ENCODE data around the gene CCDC92B.
"Not testable (repeated sequence)": the region's sequence is repeated elsewhere in the genome, so short reads cannot be mapped to it uniquely, and the experiment has no call there.

Gene CCDC92B

DNA sequence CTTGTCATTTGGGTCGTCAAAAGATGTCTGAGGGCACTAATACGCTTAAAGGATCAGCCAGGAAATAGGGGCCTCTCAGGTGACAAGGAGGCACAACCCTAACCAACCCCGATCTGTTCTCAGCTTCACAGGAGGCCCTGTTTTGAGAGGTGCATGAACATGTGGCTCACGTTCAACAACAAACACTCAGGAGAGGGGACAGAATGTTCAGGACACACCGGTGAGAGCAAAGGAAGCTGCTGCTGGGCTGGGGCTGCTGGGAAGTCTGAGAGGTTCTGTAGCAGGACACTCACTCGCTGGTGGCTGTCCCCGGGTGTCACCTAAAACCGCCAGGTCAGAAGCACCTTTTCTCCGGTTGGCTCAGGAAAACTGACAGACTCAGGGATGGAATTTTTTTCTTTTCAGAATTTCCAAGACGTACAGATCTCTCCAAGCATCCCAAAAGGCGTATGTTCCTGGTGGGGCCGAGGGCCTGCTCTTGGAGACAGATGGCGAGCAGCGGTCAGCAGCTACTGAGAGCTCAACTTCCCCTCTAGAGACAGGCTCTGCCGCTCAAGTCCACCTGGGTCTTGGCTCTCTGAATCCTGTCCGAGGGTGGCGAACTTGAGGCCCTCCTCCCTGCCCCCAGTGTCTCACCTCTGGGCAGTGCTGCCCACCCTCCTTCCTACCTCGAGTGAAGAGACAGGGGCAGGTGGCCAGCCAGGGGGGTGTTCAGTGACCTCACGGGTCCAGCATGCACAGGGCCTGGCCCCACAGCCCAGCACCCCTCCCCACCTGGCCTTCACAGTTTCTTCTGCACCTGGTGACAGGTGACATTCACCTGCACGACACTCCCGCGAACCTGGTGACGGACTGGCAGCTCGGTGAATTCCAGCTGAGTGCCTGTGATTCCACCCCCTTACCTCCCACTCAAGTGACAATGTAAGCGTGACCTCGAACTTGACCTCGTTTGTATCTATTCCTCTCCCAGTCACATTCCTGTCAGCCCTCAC, 60.8 kb downstream of the CCDC92B start:
- no peak for DNase-seq

DNA sequence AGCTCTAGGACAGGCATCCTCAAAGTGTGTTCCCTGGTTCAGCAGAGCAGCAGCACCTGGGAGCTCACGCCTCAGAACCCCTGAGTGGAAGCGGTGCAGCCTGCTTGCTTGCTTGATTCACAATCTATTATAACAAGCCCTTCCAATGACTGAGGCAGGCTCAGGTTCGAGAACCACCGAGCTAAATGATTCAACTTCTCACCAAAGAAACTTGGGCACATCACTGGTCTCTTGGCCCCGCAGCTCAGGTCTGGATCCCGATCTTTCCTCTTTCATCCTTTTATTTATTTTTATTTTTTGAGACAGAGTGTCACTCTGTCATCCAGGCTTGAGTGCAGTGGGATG, 62.4 kb downstream of the CCDC92B start:
- DNase-seq: no peak

DNA sequence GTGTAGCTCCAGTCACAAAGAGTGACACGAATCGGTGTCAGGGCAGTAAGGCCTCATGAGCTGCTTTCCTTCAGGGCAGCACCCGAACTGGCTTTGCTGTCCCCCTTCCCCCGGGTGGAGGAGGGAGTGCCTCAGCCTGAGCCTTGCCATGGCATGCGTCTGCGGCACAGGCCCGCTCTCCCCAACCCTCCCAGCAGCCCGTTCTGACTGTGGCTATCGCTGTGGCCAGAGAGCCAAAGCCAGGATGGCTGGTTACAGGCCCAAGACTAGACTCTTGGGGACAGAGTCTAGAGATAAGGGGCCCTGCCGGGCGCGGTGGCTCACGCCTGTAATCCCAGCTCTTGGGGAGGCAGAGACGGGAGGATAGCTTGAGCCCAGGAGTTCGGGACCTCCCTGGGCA, 63.8 kb downstream of the CCDC92B start:
- DNase-seq: no peak

DNA sequence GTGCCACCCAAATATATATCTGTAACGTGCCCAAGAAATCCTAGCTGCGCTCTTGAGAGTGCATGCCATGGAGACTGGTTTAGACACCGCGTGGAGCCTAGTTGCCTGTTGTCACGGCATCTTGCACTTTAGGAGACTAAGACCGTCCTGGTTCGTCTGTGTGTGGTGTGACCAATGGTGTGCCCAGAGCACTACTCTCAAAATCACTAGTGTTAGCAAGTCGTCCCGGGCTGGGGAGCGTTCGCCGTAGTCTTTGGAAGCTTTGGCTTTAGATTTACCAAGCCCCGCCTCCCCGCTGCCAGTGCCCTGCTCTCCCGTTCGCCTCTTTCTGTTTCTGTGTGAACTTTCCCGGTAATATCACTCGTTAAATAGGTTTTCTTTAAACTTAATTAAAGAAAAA, 64.9 kb downstream of the CCDC92B start:
- no peak for DNase-seq

DNA sequence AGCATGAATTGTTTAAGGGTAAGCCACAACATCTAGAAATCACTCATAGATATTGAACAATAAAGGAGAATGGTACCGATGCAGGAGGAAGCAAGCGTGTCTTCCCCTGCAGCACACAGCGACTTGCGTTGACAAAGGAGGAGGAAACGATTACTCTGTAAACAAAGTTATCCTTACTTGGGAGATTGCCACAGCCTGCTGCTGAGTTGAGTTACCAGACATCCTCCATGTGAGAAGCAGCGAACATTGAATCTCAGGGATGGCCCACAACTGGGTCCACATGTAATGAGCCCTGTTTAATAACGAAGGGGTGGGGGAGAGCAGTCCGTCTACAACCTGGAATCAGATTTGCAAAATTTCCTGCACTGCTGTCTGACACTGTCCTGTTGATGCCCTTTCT, 65.5 kb downstream of the CCDC92B start:
- no peak for DNase-seq

DNA sequence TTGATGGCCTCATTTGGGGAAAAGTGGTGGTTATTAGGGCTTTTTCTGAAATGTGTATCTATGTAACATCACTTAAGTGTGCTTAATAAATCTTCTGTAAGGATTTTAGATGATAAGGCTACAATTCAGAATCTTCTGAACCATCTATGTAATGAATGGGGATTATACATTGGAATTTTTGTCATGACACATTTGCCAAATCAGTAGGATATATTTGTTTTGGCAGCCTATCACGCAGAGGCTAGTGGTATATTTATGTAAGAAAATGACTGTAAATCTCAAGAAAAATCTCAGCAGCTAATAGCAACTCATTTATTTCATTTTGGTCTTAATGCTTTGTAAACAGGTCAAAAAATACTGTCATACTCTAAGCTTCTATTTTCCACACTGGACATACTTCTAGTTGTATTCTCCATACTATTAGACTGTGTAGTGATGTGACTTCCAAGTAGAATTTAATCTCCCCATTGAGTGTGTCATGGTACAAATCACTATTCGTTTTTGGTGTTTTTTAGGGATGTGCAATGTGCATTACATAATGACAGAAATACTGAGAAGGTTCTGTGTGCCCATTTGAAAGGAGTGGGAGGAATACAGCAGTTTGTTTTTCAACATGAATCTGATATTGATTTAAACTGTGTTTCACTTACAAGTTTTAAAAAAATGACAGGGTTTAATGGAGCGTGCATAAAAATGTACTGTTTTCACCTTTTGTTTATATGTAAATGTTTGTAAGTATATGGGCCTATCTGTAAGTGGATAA, 67.1 kb downstream of the CCDC92B start:
- no peak for DNase-seq

DNA sequence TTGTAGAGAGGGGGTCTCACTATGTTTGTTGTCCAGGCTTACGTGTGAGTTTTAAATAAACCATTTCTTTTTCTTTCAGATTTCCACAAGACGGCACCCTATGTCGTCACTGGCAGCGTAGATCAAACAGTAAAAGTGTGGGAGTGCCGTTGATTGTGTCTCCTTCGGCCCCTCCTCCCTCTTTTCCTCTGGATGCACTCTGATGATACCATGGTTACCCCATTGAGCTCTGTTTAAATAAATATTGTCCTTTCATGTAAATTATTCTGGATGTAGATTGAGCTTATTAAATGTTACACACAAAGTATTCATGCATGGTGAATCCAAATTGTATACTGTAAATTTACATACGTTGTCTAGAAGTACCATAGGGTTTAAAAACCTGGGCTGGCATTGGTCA, 67.8 kb downstream of the CCDC92B start:
- no peak for DNase-seq

DNA sequence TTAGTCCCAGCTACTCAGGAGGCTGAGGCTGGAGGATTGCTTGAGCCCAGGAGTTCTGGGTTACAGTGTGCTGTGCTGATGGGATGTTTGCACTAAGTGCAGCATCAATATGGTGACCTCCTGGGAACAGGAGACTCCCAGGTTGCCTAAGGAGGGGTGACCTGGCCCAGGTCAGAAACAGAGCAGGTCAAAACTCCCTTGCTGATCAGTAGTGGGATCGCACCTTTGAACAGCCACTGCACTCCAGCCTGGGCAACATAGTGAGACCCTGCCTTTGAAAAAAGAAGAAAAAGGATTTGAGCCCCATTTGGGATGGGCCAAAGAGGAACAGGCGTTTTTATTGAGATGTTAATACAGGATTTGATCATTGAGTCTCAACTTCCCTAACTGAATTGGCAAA, 68.5 kb downstream of the CCDC92B start:
- DNase-seq: no peak

DNA sequence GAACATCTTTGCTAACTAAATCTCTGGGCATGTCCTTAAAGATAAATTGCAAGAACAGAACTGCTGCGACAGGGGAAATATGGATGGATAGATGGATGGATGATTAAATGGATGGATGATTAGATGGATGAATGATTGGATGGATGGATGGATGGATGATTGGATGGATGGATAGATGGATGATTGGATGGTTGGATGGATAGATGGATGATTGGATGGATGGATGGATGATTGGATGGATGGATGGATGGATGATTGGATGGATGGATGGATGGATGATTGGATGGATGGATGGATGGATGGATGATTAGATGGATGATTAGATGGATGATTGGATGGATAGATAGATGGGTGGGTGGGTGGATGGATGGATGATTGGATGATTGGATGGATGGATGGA, 70.2 kb downstream of the CCDC92B start:
- DNase-seq: not testable (repeated sequence)

Data from CD4-positive, alpha-beta T cell treated with Interleukin-17A for 1 hour (primary cell).